CD4-positive, CD25-positive, alpha-beta regulatory T cell (primary cell): ENCODE data around the gene SETD6. TPM values are rescaled to one million over a fixed set of nuclear protein-coding genes. Genes with fewer than 3 reads are reported as not detected.

Source experiments
- ATAC-seq, 2 donors: fragments of 150-1000 bp; cut with Tn5 transposase; one replicate each; pipeline ENCODE4 v1.10.0; 2021; ENCODE audit warnings: low read depth in 2 of 2, moderate number of reproducible peaks in 2 of 2, moderate library complexity in 1 of 2
- DNase-seq, 3 donors: peaks; one replicate each; pipeline versions ENCODE4 v3.0.0 to v3.0.0-alpha.2; 2012 to 2022; ENCODE audit warnings: mixed read lengths in 1 of 3
- H3K27ac ChIP-seq: one replicate; pipeline ENCODE4 v1.7.0; 2013; ENCODE audit warnings: mild to moderate bottlenecking, low read length; ENCODE audit not compliant: insufficient read depth, poor library complexity, severe bottlenecking
- H3K27me3 ChIP-seq: one replicate; pipeline ENCODE4 v1.7.0; 2013; ENCODE audit warnings: low read length; ENCODE audit not compliant: control insufficient read depth, insufficient read depth
- H3K36me3 ChIP-seq: one replicate; pipeline ENCODE4 v1.7.0; 2013; ENCODE audit warnings: mild to moderate bottlenecking, low read length, moderate library complexity; ENCODE audit not compliant: control insufficient read depth, insufficient read depth
- H3K4me1 ChIP-seq: 2 replicates; pipeline ENCODE4 v1.7.0; 2013; ENCODE audit warnings: mild to moderate bottlenecking, low read length; ENCODE audit not compliant: insufficient read depth, control insufficient read depth, poor library complexity, severe bottlenecking
- H3K4me3 ChIP-seq: one replicate; pipeline ENCODE4 v1.7.0; 2013; ENCODE audit warnings: low read depth, mild to moderate bottlenecking, low read length, moderate library complexity
- H3K9me3 ChIP-seq, 2 experiments: 1 replicate in 1 of 2; 2 replicates in 1 of 2; pipeline ENCODE4 v1.7.0; 2013; ENCODE audit warnings: low read length in 2 of 2, mild to moderate bottlenecking in 1 of 2, moderate library complexity in 1 of 2; ENCODE audit not compliant: control insufficient read depth in 2 of 2
- H3K27ac Mint-ChIP-seq, 3 donors: one replicate each; pipeline ENCODE4 v1.8.0; 2020 to 2022; ENCODE audit warnings: mild to moderate bottlenecking in 3 of 3, mixed read lengths in 3 of 3, moderate library complexity in 2 of 3
- H3K27me3 Mint-ChIP-seq: one replicate; pipeline ENCODE4 v1.8.0; 2022; ENCODE audit warnings: mild to moderate bottlenecking, mixed read lengths
- H3K36me3 Mint-ChIP-seq: one replicate; pipeline ENCODE4 v1.8.0; 2020; ENCODE audit warnings: mixed read lengths
- H3K4me1 Mint-ChIP-seq, 4 donors: one replicate each; pipeline ENCODE4 v1.8.0; 2020 to 2022; ENCODE audit warnings: mixed read lengths in 4 of 4, mild to moderate bottlenecking in 1 of 4
- H3K4me3 Mint-ChIP-seq, 4 donors: one replicate each; pipeline ENCODE4 v1.8.0; 2020 to 2022; ENCODE audit warnings: mild to moderate bottlenecking in 4 of 4, mixed read lengths in 4 of 4, moderate library complexity in 3 of 4
- H3K9me3 Mint-ChIP-seq, 7 donors: one replicate each; pipeline ENCODE4 v1.8.0; 2020 to 2022; ENCODE audit warnings: mixed read lengths in 7 of 7, mild to moderate bottlenecking in 3 of 7, moderate library complexity in 2 of 7
- polyA plus RNA-seq, 4 donors: library from polyadenylated mRNA; unstranded; fragments of 300-500 nt; fragmentation: Illumina TruSeq; gene quantifications; one replicate each; pipeline ENCODE4 v1.2.3, GENCODE V29; 2021
- total RNA-seq: library from RNA; stranded (reverse); gene quantifications from one replicate; pipeline ENCODE4 v1.2.3, GENCODE V29; 2022

Gene SETD6
- total and polyA plus RNA-seq, 5 donors from 2014 or later: 6.3 to 17.5 (median 9.4) TPM

GRCh38 chr16:58500430-58501241, 14.7 kb upstream of the SETD6 start:
- Mint-ChIP-seq H3K36me3 (no peaks in the 10 kb centered on the region), H3K27me3 (peaks cover 4% of the 10 kb centered on the region), H3K27ac (no peak overlapping the region), H3K4me1 (peaks cover 0 to 28% (median 0%) of the 10 kb centered on the region in 4 donors), H3K9me3 (no peaks in the 10 kb centered on the region), H3K4me3 (peak overlapping the region in 2 of 4 donors; percentile 74 to 80)
- no peaks in the 10 kb centered on the region for H3K27me3 ChIP-seq
- no peak overlapping the region for H3K27ac ChIP-seq
- peaks cover 15% of the 10 kb centered on the region for H3K4me1 ChIP-seq
- H3K9me3 ChIP-seq: no peaks in the 10 kb centered on the region
- DNase-seq: no peak
- ATAC-seq: peak; percentile 6
- no peaks in the 10 kb centered on the region for H3K36me3 ChIP-seq
- no peak overlapping the region for H3K4me3 ChIP-seq

- Histone ChIP-seq H3K36me3 (no peaks in the 10 kb centered on the region), H3K4me1 (peaks cover 15% of the 10 kb centered on the region), H3K4me3 (no peak overlapping the region), H3K9me3 (no peaks in the 10 kb centered on the region), H3K27me3 (no peaks in the 10 kb centered on the region), H3K27ac (no peak overlapping the region)
- Mint-ChIP-seq H3K4me1 (peaks cover 0 to 29% (median 0%) of the 10 kb centered on the region in 4 donors), H3K9me3 (no peaks in the 10 kb centered on the region), H3K36me3 (no peaks in the 10 kb centered on the region), H3K27ac (peak overlapping the region in 1 of 3 donors; percentile 76), H3K27me3 (peaks cover 4% of the 10 kb centered on the region), H3K4me3 (peak overlapping the region in 3 of 4 donors; percentile 47 to 80 (median 74))
- DNase-seq (peak; percentile 17 to 33 (median 28)), ATAC-seq (peak in 1 of 2 donors; percentile 21)
Measured at GRCh38 chr16:58501242-58502131, 13.8 kb upstream of the SETD6 start.

- no peaks in the 10 kb centered on the region for H3K9me3 ChIP-seq
- peak overlapping the region in 2 of 4 donors; percentile 28 to 80 for H3K4me3 Mint-ChIP-seq
- peaks cover 4% of the 10 kb centered on the region for H3K27me3 Mint-ChIP-seq
- ATAC-seq (no peak), DNase-seq (no peak)
- no peak overlapping the region for H3K4me3 ChIP-seq
- H3K36me3 ChIP-seq: no peaks in the 10 kb centered on the region
- H3K4me1 Mint-ChIP-seq: peaks cover 0 to 25% (median 0%) of the 10 kb centered on the region in 4 donors
- no peak overlapping the region for H3K27ac ChIP-seq
- H3K36me3 Mint-ChIP-seq: no peaks in the 10 kb centered on the region
- no peaks in the 10 kb centered on the region for H3K9me3 Mint-ChIP-seq
- H3K4me1 ChIP-seq: peaks cover 15% of the 10 kb centered on the region
- no peak overlapping the region for H3K27ac Mint-ChIP-seq
- no peaks in the 10 kb centered on the region for H3K27me3 ChIP-seq
Measured at GRCh38 chr16:58502217-58502921, 12.9 kb upstream of the SETD6 start.

GRCh38 chr16:58503166-58503862, 12.0 kb upstream of the SETD6 start:
- no peak overlapping the region for H3K4me3 Mint-ChIP-seq
- H3K27ac Mint-ChIP-seq: peak overlapping the region in 1 of 3 donors; percentile 76
- Histone ChIP-seq H3K27ac (no peak overlapping the region), H3K36me3 (no peaks in the 10 kb centered on the region), H3K9me3 (no peaks in the 10 kb centered on the region), H3K4me3 (no peak overlapping the region), H3K4me1 (peaks cover 15% of the 10 kb centered on the region), H3K27me3 (no peaks in the 10 kb centered on the region)
- DNase-seq (no peak), ATAC-seq (no peak)
- no peaks in the 10 kb centered on the region for H3K36me3 Mint-ChIP-seq
- H3K9me3 Mint-ChIP-seq: no peaks in the 10 kb centered on the region
- H3K4me1 Mint-ChIP-seq: peaks cover 0 to 23% (median 0%) of the 10 kb centered on the region in 4 donors
- H3K27me3 Mint-ChIP-seq: peaks cover 4% of the 10 kb centered on the region

GRCh38 chr16:58503863-58504688, 11.2 kb upstream of the SETD6 start:
- H3K36me3 ChIP-seq: no peaks in the 10 kb centered on the region
- ATAC-seq (no peak), DNase-seq (no peak)
- no peaks in the 10 kb centered on the region for H3K9me3 Mint-ChIP-seq
- peaks cover 15% of the 10 kb centered on the region for H3K4me1 ChIP-seq
- H3K27ac Mint-ChIP-seq: no peak overlapping the region
- peaks cover 0 to 22% (median 0%) of the 10 kb centered on the region in 4 donors for H3K4me1 Mint-ChIP-seq
- peaks cover 4% of the 10 kb centered on the region for H3K27me3 Mint-ChIP-seq
- H3K4me3 Mint-ChIP-seq: no peak overlapping the region
- no peaks in the 10 kb centered on the region for H3K27me3 ChIP-seq
- H3K36me3 Mint-ChIP-seq: no peaks in the 10 kb centered on the region
- no peak overlapping the region for H3K4me3 ChIP-seq
- H3K9me3 ChIP-seq: no peaks in the 10 kb centered on the region
- no peak overlapping the region for H3K27ac ChIP-seq

GRCh38 chr16:58506241-58507194, 8.8 kb upstream of the SETD6 start:
- Histone ChIP-seq H3K4me3 (no peak overlapping the region), H3K4me1 (peaks cover 4% of the 10 kb centered on the region), H3K27ac (no peak overlapping the region), H3K36me3 (no peaks in the 10 kb centered on the region), H3K9me3 (no peaks in the 10 kb centered on the region), H3K27me3 (no peaks in the 10 kb centered on the region)
- Mint-ChIP-seq H3K4me3 (no peak overlapping the region), H3K27ac (peak overlapping the region in 1 of 3 donors; percentile 51), H3K9me3 (no peaks in the 10 kb centered on the region), H3K27me3 (peaks cover 4% of the 10 kb centered on the region), H3K36me3 (no peaks in the 10 kb centered on the region), H3K4me1 (peaks cover 0 to 8% (median 0%) of the 10 kb centered on the region in 4 donors)
- no peak for ATAC-seq
- DNase-seq: no peak
